Neuronal stem cell (in vitro differentiated cells): ENCODE data around the gene PRKN.

Experiments used
- DNase-seq: peaks from one replicate; pipeline ENCODE4 v3.0.0-alpha.2; 2013; ENCODE audit warnings: low spot score
- H2AFZ ChIP-seq: one replicate; pipeline ENCODE4 v1.6.1; 2013; ENCODE audit warnings: mild to moderate bottlenecking, low read length, inconsistent platforms
- H2AK5ac ChIP-seq: 2 replicates; pipeline ENCODE4 v1.6.1; 2013; ENCODE audit warnings: low read depth, mild to moderate bottlenecking, inconsistent platforms, low read length, moderate library complexity, mixed read lengths
- H2BK120ac ChIP-seq: 2 replicates; pipeline ENCODE4 v1.6.1; 2013; ENCODE audit warnings: low read depth, mild to moderate bottlenecking, inconsistent platforms, low read length, moderate library complexity, mixed read lengths
- H2BK12ac ChIP-seq: one replicate; pipeline ENCODE4 v1.6.1; 2013; ENCODE audit warnings: low read length, inconsistent platforms
- H2BK15ac ChIP-seq: 2 replicates; pipeline ENCODE4 v1.6.1; 2013; ENCODE audit warnings: mild to moderate bottlenecking, low read length, inconsistent platforms, mixed read lengths
- H2BK5ac ChIP-seq: one replicate; pipeline ENCODE4 v1.6.1; 2013; ENCODE audit warnings: inconsistent platforms, mild to moderate bottlenecking, low read length, moderate library complexity
- H3K14ac ChIP-seq: one replicate; pipeline ENCODE4 v1.6.1; 2013; ENCODE audit warnings: low read length, inconsistent platforms
- H3K18ac ChIP-seq: 2 replicates; pipeline ENCODE4 v1.6.1; 2013; ENCODE audit warnings: low read length, inconsistent platforms
- H3K23ac ChIP-seq: 2 replicates; pipeline ENCODE4 v1.6.1; 2013; ENCODE audit warnings: low read depth, mild to moderate bottlenecking, mixed read lengths, low read length, inconsistent platforms; ENCODE audit not compliant: poor library complexity
- H3K27ac ChIP-seq: replicated peaks from 3 replicates; pipeline ENCODE4 v1.5.1; 2013; ENCODE audit warnings: low read length, inconsistent platforms
- H3K27me3 ChIP-seq, 3 experiments: 2 replicates each; pipeline ENCODE4 v1.6.1; 2013; ENCODE audit warnings: low read length in 3 of 3, mild to moderate bottlenecking in 2 of 3, inconsistent platforms in 1 of 3, low read depth in 1 of 3, mixed read lengths in 1 of 3, moderate library complexity in 1 of 3; ENCODE audit not compliant: control insufficient read depth in 3 of 3, insufficient read depth in 3 of 3
- H3K36me3 ChIP-seq, 2 donors: replicated peaks in 1 of 2; 2 replicates each; pipeline ENCODE4 v1.6.1; 2013; ENCODE audit warnings: low read length in 2 of 2; ENCODE audit not compliant: control insufficient read depth in 2 of 2, insufficient read depth in 2 of 2
- H3K4ac ChIP-seq: 2 replicates; pipeline ENCODE4 v1.6.1; 2013; ENCODE audit warnings: inconsistent platforms, mild to moderate bottlenecking, low read length, moderate library complexity
- H3K4me1 ChIP-seq, 2 donors: 1 replicate in 1 of 2; 2 replicates in 1 of 2; pipeline ENCODE4 v1.6.1; 2013; ENCODE audit warnings: low read length in 2 of 2, low read depth in 1 of 2; ENCODE audit not compliant: control insufficient read depth in 2 of 2, insufficient read depth in 1 of 2
- H3K4me2 ChIP-seq: one replicate; pipeline ENCODE4 v1.6.1; 2013; ENCODE audit warnings: mild to moderate bottlenecking, low read length, inconsistent platforms; ENCODE audit not compliant: insufficient read depth, poor library complexity, severe bottlenecking
- H3K4me3 ChIP-seq, 2 donors: 2 replicates each; pipeline ENCODE4 v1.5.1; 2013; ENCODE audit warnings: low read length in 2 of 2, mild to moderate bottlenecking in 2 of 2, inconsistent platforms in 1 of 2, moderate library complexity in 1 of 2
- H3K79me1 ChIP-seq: one replicate; pipeline ENCODE4 v1.6.1; 2013; ENCODE audit warnings: low read depth, mild to moderate bottlenecking, inconsistent platforms, low read length, moderate library complexity
- H3K9ac ChIP-seq: one replicate; pipeline ENCODE4 v1.6.1; 2013; ENCODE audit warnings: mild to moderate bottlenecking, low read depth, low read length, inconsistent platforms; ENCODE audit not compliant: poor library complexity
- H3K9me3 ChIP-seq, 2 donors: replicated peaks in 1 of 2; 2 replicates each; pipeline versions ENCODE3 to v1.6.1; 2013; ENCODE audit warnings: low read length in 2 of 2, mild to moderate bottlenecking in 2 of 2, inconsistent platforms in 1 of 2, low read depth in 1 of 2, mixed read lengths in 1 of 2, moderate library complexity in 1 of 2; ENCODE audit not compliant: control insufficient read depth in 2 of 2, insufficient read depth in 1 of 2
- H4K8ac ChIP-seq: one replicate; pipeline ENCODE4 v1.6.1; 2013; ENCODE audit warnings: low read depth, mild to moderate bottlenecking, inconsistent platforms, low read length, moderate library complexity
- H4K91ac ChIP-seq: one replicate; pipeline ENCODE4 v1.6.1; 2013; ENCODE audit warnings: low read length, low read depth, mild to moderate bottlenecking, inconsistent platforms; ENCODE audit not compliant: poor library complexity
- WGBS, 2 donors: extraction: QIAGEN DNeasy Blood & Tissue Kit; methylation state at CpG; one replicate each; pipeline ENCODE4 v1.1.7; 2013; ENCODE audit warnings: missing lambda C conversion rate in 2 of 2, mixed read lengths in 1 of 2; ENCODE audit not compliant: insufficient read length in 2 of 2, insufficient replicate concordance in 1 of 2; ENCODE audit errors: extremely low coverage in 2 of 2; 5-methylcytosine and 5-hydroxymethylcytosine counted together

Gene PRKN

GRCh38 chr6:162200945-162201690 lies 526.4 kb downstream of the PRKN start:
- Histone ChIP-seq H3K27ac (no peak overlapping the region), H2BK12ac (no peak overlapping the region), H3K4me2 (no peak overlapping the region), H3K14ac (no peak overlapping the region), H3K27me3 (no peaks in the 10 kb centered on the region), H3K9ac (no peak overlapping the region), H2AFZ (peak overlapping the region; percentile 23), H2BK15ac (no peak overlapping the region), H3K4ac (no peak overlapping the region), H2BK5ac (no peak overlapping the region), H3K36me3 (no peaks in the 10 kb centered on the region), H3K23ac (no peak overlapping the region), H2AK5ac (no peak overlapping the region), H4K8ac (no peak overlapping the region), H2BK120ac (no peak overlapping the region), H3K4me1 (no peaks in the 10 kb centered on the region), H3K79me1 (no peaks in the 10 kb centered on the region), H4K91ac (no peak overlapping the region), H3K4me3 (no peak overlapping the region), H3K9me3 (no peaks in the 10 kb centered on the region), H3K18ac (no peak overlapping the region)
- no CpG with 5 or more reads among the region's 9 CpGs for WGBS, 2 donors
- no peak for DNase-seq

DNA sequence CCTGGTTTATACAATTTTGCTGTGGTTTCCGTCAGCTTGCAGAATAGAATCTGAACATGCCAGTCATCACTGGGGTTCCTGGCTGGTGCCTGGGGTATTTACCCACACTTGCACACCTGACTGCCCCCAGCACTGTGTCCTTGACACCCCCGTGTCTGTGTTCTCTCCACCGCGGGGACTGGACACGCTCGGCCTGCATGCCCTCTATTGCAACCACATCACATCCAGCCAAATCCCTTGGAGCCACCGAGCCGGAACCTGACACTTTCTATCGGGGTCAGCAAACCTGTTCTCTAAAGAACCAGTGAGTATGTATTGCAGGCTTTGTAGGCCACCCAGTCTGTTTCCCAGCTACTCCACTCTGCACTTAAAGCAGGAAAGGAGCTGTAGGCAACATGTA lies 527.5 kb downstream of the PRKN start:
- Histone ChIP-seq H3K27ac (no peak overlapping the region), H3K4me1 (no peaks in the 10 kb centered on the region), H2BK12ac (no peak overlapping the region), H2AFZ (no peak overlapping the region), H3K36me3 (no peaks in the 10 kb centered on the region), H4K8ac (no peak overlapping the region), H3K23ac (no peak overlapping the region), H3K27me3 (no peaks in the 10 kb centered on the region), H3K9ac (no peak overlapping the region), H2AK5ac (no peak overlapping the region), H3K79me1 (no peaks in the 10 kb centered on the region), H4K91ac (no peak overlapping the region), H3K9me3 (no peaks in the 10 kb centered on the region), H3K4me3 (no peak overlapping the region), H3K14ac (no peak overlapping the region), H2BK15ac (no peak overlapping the region), H3K4me2 (no peak overlapping the region), H3K4ac (no peak overlapping the region), H2BK5ac (no peak overlapping the region), H3K18ac (no peak overlapping the region), H2BK120ac (no peak overlapping the region)
- no peak for DNase-seq
- WGBS, 2 donors = no CpG with 5 or more reads among the region's 9 CpGs

- H3K27ac ChIP-seq = no peak overlapping the region
- no CpG with 5 or more reads among the region's 3 CpGs for WGBS, 2 donors
Measured at GRCh38 chr6:162198925-162199324, 528.6 kb downstream of the PRKN start.

GRCh38 chr6:162198076-162198475 lies 529.5 kb downstream of the PRKN start:
- no peak overlapping the region for H2AK5ac ChIP-seq
- DNase-seq = no peak
- WGBS, 2 donors = no CpG with 5 or more reads among the region's 1 CpG
- no peak overlapping the region for H3K4me2 ChIP-seq
- H3K23ac ChIP-seq = no peak overlapping the region
- no peak overlapping the region for H3K18ac ChIP-seq
- no peak overlapping the region for H3K14ac ChIP-seq
- H3K27ac ChIP-seq = no peak overlapping the region
- no peak overlapping the region for H3K4ac ChIP-seq
- H3K36me3 ChIP-seq = no peaks in the 10 kb centered on the region
- no peak overlapping the region for H2BK12ac ChIP-seq
- no peak overlapping the region for H2BK120ac ChIP-seq
- no peak overlapping the region for H3K9ac ChIP-seq
- no peak overlapping the region for H2BK15ac ChIP-seq
- H2BK5ac ChIP-seq = no peak overlapping the region
- no peaks in the 10 kb centered on the region for H3K27me3 ChIP-seq
- H3K79me1 ChIP-seq = no peaks in the 10 kb centered on the region
- H3K4me1 ChIP-seq = no peaks in the 10 kb centered on the region
- H3K9me3 ChIP-seq = peaks cover 0 to 3% of the 10 kb centered on the region in 2 donors
- H4K91ac ChIP-seq = no peak overlapping the region
- H3K4me3 ChIP-seq = no peak overlapping the region
- H2AFZ ChIP-seq = no peak overlapping the region
- no peak overlapping the region for H4K8ac ChIP-seq

More at GRCh38 chr6:162198925-162199324, 528.6 kb downstream of the PRKN start:
- no peak overlapping the region for H2AK5ac ChIP-seq
- H2AFZ ChIP-seq = no peak overlapping the region
- H3K4me2 ChIP-seq = no peak overlapping the region
- DNase-seq = no peak
- no peak overlapping the region for H2BK5ac ChIP-seq
- no peak overlapping the region for H4K91ac ChIP-seq
- H2BK120ac ChIP-seq = no peak overlapping the region
- no peak overlapping the region for H3K18ac ChIP-seq
- H3K9me3 ChIP-seq = no peaks in the 10 kb centered on the region
- no peaks in the 10 kb centered on the region for H3K4me1 ChIP-seq
- no peak overlapping the region for H3K14ac ChIP-seq
- no peak overlapping the region for H2BK15ac ChIP-seq
- H3K79me1 ChIP-seq = no peaks in the 10 kb centered on the region
- H3K23ac ChIP-seq = no peak overlapping the region
- no peak overlapping the region for H3K4me3 ChIP-seq
- H3K36me3 ChIP-seq = no peaks in the 10 kb centered on the region
- H3K4ac ChIP-seq = no peak overlapping the region
- no peak overlapping the region for H2BK12ac ChIP-seq
- no peaks in the 10 kb centered on the region for H3K27me3 ChIP-seq
- no peak overlapping the region for H4K8ac ChIP-seq
- H3K9ac ChIP-seq = no peak overlapping the region
